ENCODE data around the gene LSM3.

LSM3 gene

GRCh38 chr3:14242490-14243311 is 64.1 kb downstream of the LSM3 start:
- DNase-seq, result no peak

DNA sequence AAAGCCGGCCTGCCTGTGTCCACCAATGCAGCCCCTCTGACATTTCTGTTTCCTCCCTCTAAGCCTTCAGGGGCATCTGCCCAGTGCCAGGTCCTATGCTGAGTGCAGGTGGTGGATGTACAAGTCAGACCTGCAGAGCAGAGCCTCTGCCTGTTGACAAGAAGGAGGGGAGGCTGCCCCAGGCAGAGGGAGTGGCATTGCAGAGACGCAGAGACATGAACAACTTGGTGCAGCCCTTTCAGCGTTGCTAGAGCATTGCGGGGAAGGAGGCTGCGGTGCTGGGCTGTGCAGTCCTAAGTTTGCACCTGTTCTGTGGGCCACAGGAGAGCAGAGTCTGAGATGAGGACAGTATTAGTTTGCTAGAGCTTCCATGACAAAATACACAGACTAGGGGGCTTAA is 65.2 kb downstream of the LSM3 start:
- no peak for DNase-seq

DNA sequence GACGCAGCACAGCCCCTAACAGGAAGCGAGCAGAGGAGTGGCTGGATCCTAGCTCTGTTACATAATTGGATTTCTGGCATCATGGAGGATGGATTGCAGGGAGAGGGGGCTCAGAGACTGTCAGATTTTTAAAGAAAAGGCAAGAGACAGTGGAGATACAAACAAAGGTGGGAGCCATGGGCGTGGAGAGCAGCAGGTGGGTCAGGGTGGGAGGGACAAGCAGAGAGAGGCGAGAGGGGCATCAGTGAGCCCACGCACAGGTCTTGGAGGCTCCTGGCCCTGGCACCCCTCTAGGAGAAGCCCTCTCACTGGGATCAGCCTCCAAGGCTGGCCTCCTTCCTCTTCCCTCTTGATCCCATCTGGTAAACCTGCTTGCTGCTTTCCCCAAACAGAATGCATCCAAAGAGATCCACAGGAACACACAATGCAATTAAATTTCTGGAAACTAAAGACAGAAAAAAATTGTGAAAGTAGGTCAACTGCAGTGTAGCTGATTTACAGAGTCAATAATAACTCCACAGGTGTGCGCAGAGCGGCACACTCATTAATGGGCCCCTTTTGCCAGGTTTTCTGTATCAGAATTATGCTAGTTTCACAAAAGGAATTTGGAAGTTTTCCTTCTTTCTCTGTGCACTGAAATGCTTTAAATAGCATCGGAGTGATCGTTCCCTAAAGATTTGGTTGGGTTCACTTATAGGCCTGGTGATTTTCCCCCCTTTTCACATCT is 66.1 kb downstream of the LSM3 start:
- DNase-seq, result no peak

DNA sequence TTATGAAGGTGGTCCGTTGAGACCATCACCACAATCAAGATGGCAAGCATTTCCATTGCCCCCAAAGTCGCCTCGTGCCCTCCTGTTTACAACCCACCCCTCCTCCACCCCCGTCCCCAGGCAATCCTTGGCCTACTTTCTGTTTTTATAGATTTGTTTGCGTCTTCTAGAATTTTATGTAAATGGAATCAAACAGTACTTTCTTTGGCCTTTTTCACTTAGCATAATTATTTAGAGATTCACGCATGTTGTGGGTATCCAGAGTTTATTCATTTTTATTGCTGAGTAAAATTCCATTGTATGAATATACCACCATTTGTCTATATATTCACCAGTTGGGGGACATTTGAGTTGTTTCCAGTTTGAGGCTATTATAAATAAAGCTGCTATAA is 66.6 kb downstream of the LSM3 start:
- no peak for DNase-seq

DNA sequence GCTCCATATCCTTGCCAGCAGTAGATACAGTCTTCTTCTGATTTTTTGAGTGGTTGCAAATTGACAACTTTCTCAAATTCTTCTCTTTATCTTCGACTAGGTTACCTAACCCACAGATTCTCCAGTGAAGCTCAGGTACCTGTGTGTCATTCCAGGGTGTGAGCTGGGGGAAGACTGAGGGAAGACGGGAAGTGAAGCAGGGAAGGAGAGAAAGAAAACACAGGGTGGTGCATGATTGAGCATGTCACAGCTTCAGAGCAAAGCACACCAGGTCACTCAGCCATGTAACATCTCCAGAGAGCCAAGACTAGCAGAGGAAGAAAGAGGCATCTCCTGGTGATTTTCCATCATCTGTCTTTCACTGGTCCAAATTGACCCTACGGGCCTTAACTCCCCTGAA is 67.2 kb downstream of the LSM3 start:
- DNase-seq, result no peak

- DNase-seq, result no peak
Measured at GRCh38 chr3:14246414-14246813, 67.8 kb downstream of the LSM3 start.

- no peak for DNase-seq
Measured at GRCh38 chr3:14248477-14248848, 69.8 kb downstream of the LSM3 start.

DNA sequence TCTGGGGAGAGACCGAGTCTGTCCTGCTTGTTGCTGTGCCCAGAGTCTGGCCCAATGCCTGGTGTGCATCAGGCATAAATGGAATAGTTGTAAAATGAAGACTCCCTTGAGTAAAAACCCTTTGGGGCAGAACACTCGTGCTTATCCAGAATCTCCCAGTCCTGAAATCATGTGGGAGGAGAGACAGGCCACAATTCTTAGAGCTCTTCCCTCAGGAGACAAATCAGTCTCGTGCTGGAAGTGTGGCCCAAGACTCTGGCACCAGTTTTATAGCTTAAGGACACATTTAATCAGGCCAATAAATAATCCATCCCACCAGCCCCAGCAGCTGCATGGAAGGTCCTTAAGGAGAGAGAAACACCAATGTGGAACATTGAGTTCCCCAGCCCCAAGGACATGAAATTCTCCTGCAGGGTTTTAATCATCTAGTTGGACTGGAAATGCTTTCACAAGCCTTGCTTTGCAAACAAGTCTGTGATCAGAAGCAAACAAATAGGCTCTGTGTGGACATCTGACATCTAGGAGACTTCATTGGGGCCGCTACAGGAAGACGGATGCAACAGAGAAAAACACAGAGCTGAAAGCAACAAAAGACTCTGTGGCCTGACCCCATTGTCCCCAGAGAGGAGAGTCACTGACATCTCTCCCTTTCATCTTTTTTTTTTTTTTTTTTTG is 70.4 kb downstream of the LSM3 start:
- DNase-seq, result no peak
